H1 (cell line): ENCODE data around the gene PLPPR2. TPM values are rescaled to one million over a fixed set of nuclear protein-coding genes. Genes with fewer than 3 reads are reported as not detected.

Experiments used
- CEBPB ChIP-seq: IDR thresholded peaks from 2 replicates; pipeline ENCODE4 v1.6.1; 2012; ENCODE audit warnings: low read depth, low read length
- CHD2 ChIP-seq: IDR thresholded peaks from 2 replicates; pipeline ENCODE4 v1.6.1; 2012; ENCODE audit warnings: low read length, improper control_type of control experiment
- CREB1 ChIP-seq: IDR thresholded peaks from 2 replicates; pipeline ENCODE4 v1.6.1; 2012; ENCODE audit warnings: inconsistent platforms
- NANOG ChIP-seq: IDR thresholded peaks from 2 replicates; pipeline ENCODE4 v1.6.1; 2011; ENCODE audit warnings: low read length, low read depth, mild to moderate bottlenecking, inconsistent platforms; ENCODE audit not compliant: insufficient read depth, poor library complexity, severe bottlenecking
- POLR2A ChIP-seq, 2 experiments: IDR thresholded peaks; 1 replicate in 1 of 2; 2 replicates in 1 of 2; pipeline ENCODE4 v1.6.1; 2011; ENCODE audit warnings: low read depth in 2 of 2, low read length in 2 of 2, mild to moderate bottlenecking in 2 of 2; ENCODE audit errors: control extremely low read depth in 1 of 2
- RAD21 ChIP-seq, 2 experiments: IDR thresholded peaks in 1 of 2; conservative IDR thresholded peaks in 1 of 2; 2 replicates each; pipeline ENCODE4 v1.6.1; 2011; ENCODE audit warnings: low read depth in 2 of 2, low read length in 2 of 2, improper control_type of control experiment in 1 of 2, inconsistent platforms in 1 of 2, mild to moderate bottlenecking in 1 of 2, moderate library complexity in 1 of 2
- RBBP5 ChIP-seq: IDR thresholded peaks from 2 replicates; pipeline ENCODE4 v1.7.1; 2012; ENCODE audit warnings: low read depth, mild to moderate bottlenecking, inconsistent platforms, low read length, moderate library complexity, borderline replicate concordance
- RXRA ChIP-seq: IDR thresholded peaks from 2 replicates; pipeline ENCODE4 v1.6.1; 2011; ENCODE audit warnings: low read depth, mild to moderate bottlenecking, low read length, moderate library complexity; ENCODE audit not compliant: insufficient read depth
- SAP30 ChIP-seq: fragments of 300-600 bp; sonication (generic); IDR thresholded peaks from 2 replicates; pipeline ENCODE4 v1.7.1; 2012; ENCODE audit warnings: low read length, moderate library complexity, mild to moderate bottlenecking, inconsistent platforms; ENCODE audit not compliant: insufficient read depth, insufficient replicate concordance
- SIX5 ChIP-seq: IDR thresholded peaks from 2 replicates; pipeline ENCODE4 v1.6.1; 2011; ENCODE audit warnings: mild to moderate bottlenecking, low read depth, low read length
- SP1 ChIP-seq: IDR thresholded peaks from 2 replicates; pipeline ENCODE4 v1.6.1; 2011; ENCODE audit warnings: low read depth, low read length
- SP2 ChIP-seq: IDR thresholded peaks from 2 replicates; pipeline ENCODE4 v1.6.1; 2012; ENCODE audit warnings: mild to moderate bottlenecking, low read length, inconsistent platforms
- SRF ChIP-seq: IDR thresholded peaks from 2 replicates; pipeline ENCODE4 v1.6.1; 2011; ENCODE audit warnings: mild to moderate bottlenecking, low read depth, low read length, moderate library complexity
- TAF7 ChIP-seq: optimal IDR thresholded peaks from 2 replicates; pipeline ENCODE3; 2011; ENCODE audit warnings: low read depth, mild to moderate bottlenecking, inconsistent platforms, low read length, moderate library complexity, borderline replicate concordance
- TCF12 ChIP-seq: IDR thresholded peaks from 2 replicates; pipeline ENCODE4 v1.6.1; 2011; ENCODE audit warnings: low read depth, mild to moderate bottlenecking, low read length
- TEAD4 ChIP-seq: IDR thresholded peaks from 2 replicates; pipeline ENCODE4 v1.6.1; 2012; ENCODE audit warnings: low read depth, low read length, inconsistent platforms, mixed read lengths
- polyA plus RNA-seq, 7 experiments: library from polyadenylated mRNA; depleted of rRNA in 3 of 7; stranded (reverse) in 5 of 7; unstranded in 2 of 7; fragments of >200 nt in 5 of 7; fragments of 200-250 nt in 2 of 7; gene quantifications; 1 replicate in 5 of 7; 2 replicates in 1 of 7; 4 replicates in 1 of 7; pipeline versions ENCODE4 v1.2.1 to v1.2.3, GENCODE V29; 2011 to 2013; ENCODE audit warnings: missing spikeins in 2 of 7, mixed read lengths in 2 of 7
- total RNA-seq: library from RNA; stranded (reverse); fragmentation: NEBNext Ultra II Directional; extraction: Animal tissue kit (Norgen Biotek cat#: 25700); gene quantifications from 2 replicates; pipeline ENCODE4 v1.2.1, GENCODE V29; 2021
- TF ChIP-seq, protein P1 (sequence below), 3 experiments: IDR thresholded peaks; 1 replicate in 2 of 3; 2 replicates in 1 of 3; pipeline versions ENCODE4 v1.5.1 to v1.6.1; 2011; ENCODE audit warnings: low read length in 3 of 3, mild to moderate bottlenecking in 3 of 3, inconsistent platforms in 2 of 3, low read depth in 1 of 3, moderate library complexity in 1 of 3; ENCODE audit not compliant: insufficient read depth in 1 of 3; ENCODE audit errors: control extremely low read depth in 1 of 3
- TF ChIP-seq, protein P2 (sequence below): IDR thresholded peaks from 2 replicates; pipeline ENCODE4 v1.6.1; 2012; ENCODE audit warnings: inconsistent platforms
- TF ChIP-seq, protein P3 (sequence below): IDR thresholded peaks from 2 replicates; pipeline ENCODE4 v1.6.1; 2012; ENCODE audit warnings: low read length, inconsistent platforms

PLPPR2 gene
- total and polyA plus RNA-seq, 2 of the 8 experiments (the other 6 are each of a cell fraction or from before 2014, with no cell fraction given): 7.2 to 11.7 TPM

DNA sequence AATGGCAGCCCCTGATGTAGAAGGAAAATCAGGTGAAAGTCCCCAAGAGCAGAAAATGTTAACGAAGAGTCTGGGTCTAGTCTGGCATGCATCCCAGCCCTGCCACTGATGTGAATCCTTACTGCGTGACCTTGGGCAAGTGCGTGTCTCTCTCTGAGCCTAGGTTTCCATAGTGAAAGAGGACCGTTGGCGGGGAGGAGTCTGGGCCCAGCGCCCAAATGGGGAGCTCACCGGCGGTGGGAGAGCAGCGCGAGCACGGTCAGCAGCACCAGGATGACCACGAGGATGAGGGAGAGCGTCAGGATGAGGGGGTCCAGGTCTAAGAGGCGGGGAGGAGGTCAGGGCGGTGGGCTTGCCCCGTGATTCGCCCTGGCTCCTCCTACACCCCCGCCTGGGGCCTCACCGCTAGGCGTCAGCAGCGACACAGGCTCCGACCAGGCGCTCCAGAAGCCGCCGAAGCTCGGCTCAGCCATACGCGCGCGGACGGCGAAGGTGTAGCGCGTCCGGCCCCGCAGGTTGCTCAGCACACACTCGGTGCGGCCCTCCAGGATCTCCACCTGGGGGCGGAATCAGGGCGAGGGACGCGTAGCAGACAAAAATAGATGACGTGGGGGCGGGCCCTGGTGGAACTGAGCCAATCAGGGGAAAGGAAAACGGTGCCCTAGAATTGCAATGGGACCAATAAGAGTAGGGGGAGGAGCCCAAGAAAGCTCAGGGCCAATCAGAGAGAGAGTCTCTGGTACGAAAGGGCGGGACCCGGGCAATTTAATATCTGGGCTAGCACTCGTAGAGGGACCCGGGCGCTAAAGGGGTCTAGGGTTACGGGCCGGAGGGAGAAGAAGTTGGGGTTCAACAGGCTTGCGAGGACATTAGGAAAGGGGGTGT, 25.7 kb downstream of the PLPPR2 start (continued):
- TF ChIP-seq, protein P1, sequence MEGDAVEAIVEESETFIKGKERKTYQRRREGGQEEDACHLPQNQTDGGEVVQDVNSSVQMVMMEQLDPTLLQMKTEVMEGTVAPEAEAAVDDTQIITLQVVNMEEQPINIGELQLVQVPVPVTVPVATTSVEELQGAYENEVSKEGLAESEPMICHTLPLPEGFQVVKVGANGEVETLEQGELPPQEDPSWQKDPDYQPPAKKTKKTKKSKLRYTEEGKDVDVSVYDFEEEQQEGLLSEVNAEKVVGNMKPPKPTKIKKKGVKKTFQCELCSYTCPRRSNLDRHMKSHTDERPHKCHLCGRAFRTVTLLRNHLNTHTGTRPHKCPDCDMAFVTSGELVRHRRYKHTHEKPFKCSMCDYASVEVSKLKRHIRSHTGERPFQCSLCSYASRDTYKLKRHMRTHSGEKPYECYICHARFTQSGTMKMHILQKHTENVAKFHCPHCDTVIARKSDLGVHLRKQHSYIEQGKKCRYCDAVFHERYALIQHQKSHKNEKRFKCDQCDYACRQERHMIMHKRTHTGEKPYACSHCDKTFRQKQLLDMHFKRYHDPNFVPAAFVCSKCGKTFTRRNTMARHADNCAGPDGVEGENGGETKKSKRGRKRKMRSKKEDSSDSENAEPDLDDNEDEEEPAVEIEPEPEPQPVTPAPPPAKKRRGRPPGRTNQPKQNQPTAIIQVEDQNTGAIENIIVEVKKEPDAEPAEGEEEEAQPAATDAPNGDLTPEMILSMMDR (IDR thresholded peaks at IDR 0.05; ENCODE audit: control extremely low read depth in 1 of 3, insufficient read depth in 1 of 3, low read depth in 1 of 3, low read length in 3 of 3): peak; percentile 60 to 71 (median 67)
- no peak for TF ChIP-seq NANOG
- TF ChIP-seq, protein P2, sequence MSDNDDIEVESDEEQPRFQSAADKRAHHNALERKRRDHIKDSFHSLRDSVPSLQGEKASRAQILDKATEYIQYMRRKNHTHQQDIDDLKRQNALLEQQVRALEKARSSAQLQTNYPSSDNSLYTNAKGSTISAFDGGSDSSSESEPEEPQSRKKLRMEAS: peak; percentile 89
- TF ChIP-seq SP1: peak; percentile 94
- peak; percentile 67 for TF ChIP-seq SP2
- no peak for TF ChIP-seq SAP30
- TF ChIP-seq CREB1: peak; percentile 89
- TF ChIP-seq RAD21 (IDR thresholded peaks at IDR 0.05 in 1 of 2, conservative IDR thresholded peaks at IDR 0.05 in 1 of 2; ENCODE audit: low read depth in 2 of 2, low read length in 2 of 2): peak; percentile 50 to 66
- 0 out of 2 replicates have a peak, but pooled peaks have one; percentile 20 for TF ChIP-seq CEBPB
- TF ChIP-seq, protein P3, sequence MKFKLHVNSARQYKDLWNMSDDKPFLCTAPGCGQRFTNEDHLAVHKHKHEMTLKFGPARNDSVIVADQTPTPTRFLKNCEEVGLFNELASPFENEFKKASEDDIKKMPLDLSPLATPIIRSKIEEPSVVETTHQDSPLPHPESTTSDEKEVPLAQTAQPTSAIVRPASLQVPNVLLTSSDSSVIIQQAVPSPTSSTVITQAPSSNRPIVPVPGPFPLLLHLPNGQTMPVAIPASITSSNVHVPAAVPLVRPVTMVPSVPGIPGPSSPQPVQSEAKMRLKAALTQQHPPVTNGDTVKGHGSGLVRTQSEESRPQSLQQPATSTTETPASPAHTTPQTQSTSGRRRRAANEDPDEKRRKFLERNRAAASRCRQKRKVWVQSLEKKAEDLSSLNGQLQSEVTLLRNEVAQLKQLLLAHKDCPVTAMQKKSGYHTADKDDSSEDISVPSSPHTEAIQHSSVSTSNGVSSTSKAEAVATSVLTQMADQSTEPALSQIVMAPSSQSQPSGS: 0 out of 2 replicates have a peak, but pooled peaks have one; percentile 40
- peak; percentile 79 for TF ChIP-seq TAF7
- TF ChIP-seq SIX5: no peak
- peak; percentile 28; the same call in 1 of the 2 replicates for TF ChIP-seq RBBP5
- TF ChIP-seq SRF: no peak
- 0 out of 2 replicates have a peak, but pooled peaks have one; percentile 43 for TF ChIP-seq TCF12
- TF ChIP-seq TEAD4: peak; percentile 80; the same call in 1 of the 2 replicates
- no peak for TF ChIP-seq RXRA
- TF ChIP-seq POLR2A (IDR thresholded peaks at IDR 0.05; ENCODE audit: control extremely low read depth in 1 of 2, low read depth in 2 of 2, low read length in 2 of 2): peak; percentile 81 to 85
- TF ChIP-seq CHD2: peak; percentile 78
- TF ChIP-seq, all 59 proteins: peak for 26
